PC-3 (cell line): ENCODE data around the gene NVL. TPM values are rescaled to one million over a fixed set of nuclear protein-coding genes. Genes with fewer than 3 reads are reported as not detected.

Source experiments
- ATAC-seq: fragments of 200-7000 bp; cut with Tn5 transposase; 2 replicates; pipeline ENCODE4 v1.9.1; 2020; ENCODE audit warnings: mild to moderate bottlenecking, moderate library complexity
- Bru-seq: library from RNA; stranded (reverse); fragments of 400-500 nt; gene quantifications from one replicate; lab custom pipeline; 2021; lab: Mats Ljungman, UMichigan
- BruChase-seq, 2 experiments: library from RNA; stranded (reverse); fragments of 400-500 nt; gene quantifications; one replicate each; lab custom pipeline; 2021; lab: Mats Ljungman, UMichigan
- BruUV-seq: library from RNA; stranded (reverse); fragments of 400-500 nt; replicated peaks from 2 replicates; lab custom pipeline; 2021; lab: Mats Ljungman, UMichigan
- CTCF ChIA-PET: fragments of 300-600 bp; sonication (Branson Sonifier 250); formaldehyde crosslinking; loops from one replicate; lab custom pipeline; 2022; ENCODE audit warnings: antibody characterized with exemption; lab: Charles Lee
- POLR2A ChIA-PET: fragments of 300-600 bp; sonication (Branson Sonifier 250); formaldehyde crosslinking; loops from one replicate; lab custom pipeline; 2022; ENCODE audit warnings: antibody characterized with exemption; ENCODE audit not compliant: unreplicated experiment; lab: Charles Lee
- DNase-seq: peaks from one replicate; pipeline ENCODE4 v3.0.0-alpha.2; 2015
- H2AFZ ChIP-seq: fragments of 300-600 bp; sonication (generic); 2 replicates; pipeline ENCODE4 v1.6.0; 2016; ENCODE audit warnings: antibody characterized with exemption, low read length
- H3F3A ChIP-seq: fragments of 300-600 bp; sonication (generic); one replicate; pipeline ENCODE4 v1.6.0; 2017; ENCODE audit warnings: antibody characterized with exemption, low read length, control low read depth, mild to moderate bottlenecking; ENCODE audit not compliant: unreplicated experiment
- H3K27ac ChIP-seq: fragments of 300-600 bp; sonication (generic); 2 replicates; pipeline ENCODE4 v1.5.1; 2016; ENCODE audit warnings: mild to moderate bottlenecking, low read length
- H3K27me3 ChIP-seq: fragments of 300-600 bp; sonication (generic); 2 replicates; pipeline ENCODE4 v1.6.1; 2016; ENCODE audit warnings: low read length, mixed read lengths
- H3K36me3 ChIP-seq: fragments of 300-600 bp; sonication (generic); 2 replicates; pipeline ENCODE4 v1.6.1; 2016; ENCODE audit warnings: low read depth, mixed run types, low read length, mixed read lengths
- H3K4me1 ChIP-seq: fragments of 300-600 bp; sonication (generic); 2 replicates; pipeline ENCODE4 v1.5.1; 2016; ENCODE audit warnings: low read length; ENCODE audit not compliant: insufficient read depth
- H3K4me2 ChIP-seq: fragments of 300-600 bp; sonication (generic); 2 replicates; pipeline ENCODE4 v1.6.0; 2016; ENCODE audit warnings: low read length
- H3K4me3 ChIP-seq: fragments of 300-600 bp; sonication (generic); 2 replicates; pipeline ENCODE4 v1.5.1; 2016; ENCODE audit warnings: mild to moderate bottlenecking, low read length, mixed read lengths
- H3K79me2 ChIP-seq: fragments of 300-600 bp; sonication (generic); 2 replicates; pipeline ENCODE4 v1.6.1; 2017; ENCODE audit warnings: low read length, mixed read lengths
- H3K9ac ChIP-seq: fragments of 300-600 bp; sonication (generic); 2 replicates; pipeline ENCODE4 v1.6.0; 2016; ENCODE audit warnings: mild to moderate bottlenecking, low read length
- H3K9me2 ChIP-seq: fragments of 300-600 bp; sonication (generic); replicated peaks from 2 replicates; pipeline ENCODE4 v1.6.1; 2016; ENCODE audit warnings: mixed run types, low read length, mixed read lengths
- H3K9me3 ChIP-seq: fragments of 300-600 bp; sonication (generic); 2 replicates; pipeline ENCODE4 v1.6.1; 2016; ENCODE audit warnings: low read length, mixed read lengths
- H4K20me1 ChIP-seq: fragments of 300-600 bp; sonication (generic); 2 replicates; pipeline ENCODE4 v1.6.1; 2016; ENCODE audit warnings: low read length, mixed read lengths
- EZH2 ChIP-seq: fragments of 300-600 bp; sonication (generic); IDR thresholded peaks from one replicate; pipeline ENCODE4 v1.6.1; 2017; ENCODE audit warnings: antibody characterized with exemption, mild to moderate bottlenecking, low read length; ENCODE audit not compliant: unreplicated experiment
- EZH2phosphoT487 ChIP-seq: fragments of 300-600 bp; sonication (generic); IDR thresholded peaks from 2 replicates; pipeline ENCODE4 v1.6.1; 2018; ENCODE audit warnings: mild to moderate bottlenecking, antibody characterized with exemption, low read length, borderline replicate concordance
- intact Hi-C: fragments of 100-400 bp; cut with micrococcal nuclease; formaldehyde crosslinking; loops from 2 replicates; pipeline ENCODE4 v1.9.0; 2023
- long read RNA-seq: library from polyadenylated mRNA; unstranded; transcript quantifications from one replicate; pipeline ENCODE4 v2.0.0, GENCODE V29; 2021; ENCODE audit not compliant: unreplicated experiment
- total RNA-seq: library from RNA; depleted of rRNA; stranded (reverse); fragments of >200 nt; gene quantifications from 2 replicates; pipeline ENCODE4 v1.2.3, GENCODE V29; 2014; rRNA removed
- TF ChIP-seq, protein P1 (sequence below): fragments of 300-600 bp; sonication (generic); conservative IDR thresholded peaks from 2 replicates; pipeline ENCODE4 v1.5.1; 2017; ENCODE audit warnings: antibody characterized with exemption, low read depth, mild to moderate bottlenecking, low read length

Gene NVL
- total RNA-seq = 26.6 and 37.1 TPM in 2 replicates
- percentile 79 among the genes with signal in this experiment for Bru-seq, nascent RNA
- BruChase-seq, experiment 1, labeled RNA remaining after a 6-hour chase = percentile 73 among the genes with signal in this experiment
- BruChase-seq, experiment 2, labeled RNA remaining after a 2-hour chase = percentile 73 among the genes with signal in this experiment
- long read RNA-seq, transcript NVL-201 (23 exons, 3,123 nt) = major isoform, 13 of 47 reads
- long read RNA-seq, transcript NVL-203 (22 exons, 2,832 nt) = minor isoform, 5 of 47 reads
- long read RNA-seq, partial matches to known transcripts = 8 of 47 reads
- long read RNA-seq, other reads (novel, unspliced or antisense) = 20 of 47 reads

DNA sequence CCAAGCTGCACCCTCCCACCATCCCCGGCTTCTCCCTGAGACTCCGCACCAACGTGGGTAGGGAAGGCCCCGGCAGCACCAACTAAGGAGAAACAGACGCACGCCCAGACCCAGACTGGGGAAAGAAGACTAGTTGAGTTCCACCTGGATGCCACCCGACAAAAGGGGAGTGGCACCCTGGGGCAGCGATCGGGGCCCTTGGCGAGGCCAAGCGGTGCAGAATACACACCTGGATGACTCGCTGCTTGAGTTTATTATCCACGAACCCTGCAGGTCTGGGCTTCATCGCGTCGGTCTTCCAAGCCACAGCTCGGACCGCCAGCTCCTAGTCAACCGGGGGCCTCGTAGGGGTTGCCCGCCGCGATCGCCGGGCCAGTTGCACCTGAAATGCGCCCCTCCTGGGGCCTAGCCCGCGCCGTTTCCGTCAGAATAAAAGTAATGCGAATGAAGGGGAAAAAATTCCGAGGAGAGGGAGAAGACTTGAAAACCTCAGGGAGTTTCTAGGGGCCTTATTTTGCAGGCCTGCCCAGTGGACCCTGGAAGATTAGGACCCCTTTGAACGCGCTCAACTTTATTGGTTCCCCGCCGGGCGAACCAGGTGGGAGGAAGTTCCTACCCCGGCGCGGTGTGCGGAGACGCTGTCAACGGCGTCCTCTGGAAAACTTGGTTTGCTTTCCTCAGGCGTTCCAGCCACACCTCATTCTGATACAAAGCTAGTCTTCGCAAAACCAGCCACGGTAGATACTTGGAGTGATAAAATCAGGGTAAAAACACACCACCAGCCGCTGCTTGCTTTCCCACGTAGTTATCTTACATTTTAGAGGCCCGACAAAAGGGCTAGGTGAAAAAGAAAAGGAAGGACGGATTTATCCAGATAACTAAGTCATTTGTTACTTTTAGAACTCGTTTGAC is at the start of gene NVL:
NVL (minus strand) TSS at position 331 of the 912 bp plus-strand sequence; CDS start at position 286, 45 bp downstream.
- H3F3A ChIP-seq = no peaks in the 10 kb centered on the region
- BruUV-seq = no TSS peak
- H2AFZ ChIP-seq = peak within 1 kb of the TSS; percentile 87
- ChIA-PET CTCF (interaction anchor here (0.6 to 0.7 kb wide), 3 partner anchors 11 to 214 kb away, joined by 3 read pairs; no protein-coding TSS in a partner anchor), POLR2A (interaction anchor here (0.5 to 1.2 kb wide), 6 partner anchors 13 to 491 kb away, joined by 3 to 10 read pairs (median 4); no protein-coding TSS in a partner anchor)
- H4K20me1 ChIP-seq = 0 out of 2 replicates have a peak, but pooled peaks cover 3% of the 10 kb centered on the region
- H3K79me2 ChIP-seq = peaks cover 47% of the 10 kb centered on the region
- DNase-seq (peak; percentile 96), ATAC-seq (peak; percentile 88)
- no peaks in the 10 kb centered on the region for H3K27me3 ChIP-seq
- H3K9me2 ChIP-seq = no peaks in the 10 kb centered on the region
- H3K36me3 ChIP-seq = peaks cover 3% of the 10 kb centered on the region; the same call in 1 of the 2 replicates
- H3K9ac ChIP-seq = peak within 1 kb of the TSS; percentile 97
- TF ChIP-seq EZH2phosphoT487 (no peak), EZH2 (no peak)
- TF ChIP-seq, protein P1, sequence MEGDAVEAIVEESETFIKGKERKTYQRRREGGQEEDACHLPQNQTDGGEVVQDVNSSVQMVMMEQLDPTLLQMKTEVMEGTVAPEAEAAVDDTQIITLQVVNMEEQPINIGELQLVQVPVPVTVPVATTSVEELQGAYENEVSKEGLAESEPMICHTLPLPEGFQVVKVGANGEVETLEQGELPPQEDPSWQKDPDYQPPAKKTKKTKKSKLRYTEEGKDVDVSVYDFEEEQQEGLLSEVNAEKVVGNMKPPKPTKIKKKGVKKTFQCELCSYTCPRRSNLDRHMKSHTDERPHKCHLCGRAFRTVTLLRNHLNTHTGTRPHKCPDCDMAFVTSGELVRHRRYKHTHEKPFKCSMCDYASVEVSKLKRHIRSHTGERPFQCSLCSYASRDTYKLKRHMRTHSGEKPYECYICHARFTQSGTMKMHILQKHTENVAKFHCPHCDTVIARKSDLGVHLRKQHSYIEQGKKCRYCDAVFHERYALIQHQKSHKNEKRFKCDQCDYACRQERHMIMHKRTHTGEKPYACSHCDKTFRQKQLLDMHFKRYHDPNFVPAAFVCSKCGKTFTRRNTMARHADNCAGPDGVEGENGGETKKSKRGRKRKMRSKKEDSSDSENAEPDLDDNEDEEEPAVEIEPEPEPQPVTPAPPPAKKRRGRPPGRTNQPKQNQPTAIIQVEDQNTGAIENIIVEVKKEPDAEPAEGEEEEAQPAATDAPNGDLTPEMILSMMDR = no peak
- intact Hi-C loops = loop anchor here (1.0 to 5.0 kb wide), 3 partner anchors 25 to 127 kb away; no protein-coding TSS in a partner anchor
- peak within 1 kb of the TSS; percentile 94 for H3K4me3 ChIP-seq
- peak within 1 kb of the TSS; percentile 82 for H3K4me2 ChIP-seq
- H3K4me1 ChIP-seq = peaks cover 31% of the 10 kb centered on the region
- H3K27ac ChIP-seq = peak within 1 kb of the TSS; percentile 90
- H3K9me3 ChIP-seq = no peaks in the 10 kb centered on the region

DNA sequence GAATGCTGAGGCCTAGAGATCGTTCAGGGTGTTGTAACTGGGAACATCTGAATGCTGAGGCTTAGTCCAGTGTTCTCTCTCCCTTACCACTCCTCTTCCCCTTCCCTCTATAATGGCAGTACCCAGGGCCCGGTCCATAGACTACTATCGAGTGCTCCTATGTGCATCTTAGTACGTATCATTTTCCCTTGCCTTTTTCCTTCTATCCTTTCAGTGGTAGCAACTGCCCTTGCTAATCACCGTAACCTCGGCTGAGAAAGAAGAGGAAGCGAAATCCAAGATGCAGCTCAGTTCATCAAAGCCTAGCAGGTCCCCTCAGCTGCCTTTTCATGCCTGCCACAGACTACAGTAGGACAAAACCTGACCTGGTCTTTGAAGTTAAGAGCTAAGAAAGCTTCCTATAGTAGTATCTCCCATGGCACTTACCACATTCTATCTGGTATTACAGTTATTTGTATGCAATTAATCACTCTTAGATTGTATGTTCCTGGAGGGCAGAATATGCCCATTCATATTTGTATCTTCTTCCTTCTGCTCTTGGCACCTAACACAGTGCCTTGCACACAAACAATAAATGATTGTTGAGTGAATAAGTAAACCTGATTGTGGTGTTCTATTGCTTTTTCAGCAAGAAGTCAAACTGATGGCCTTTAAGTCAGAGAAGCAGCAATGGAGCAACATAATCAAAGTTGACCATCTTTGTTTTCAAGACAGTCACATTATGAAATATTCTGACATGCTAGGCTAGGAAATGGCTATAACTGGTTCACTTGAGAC is 49.1 kb upstream of the NVL start:
- H3F3A ChIP-seq = no peaks in the 10 kb centered on the region
- no peaks in the 10 kb centered on the region for H4K20me1 ChIP-seq
- H3K4me3 ChIP-seq = no peak overlapping the region
- ATAC-seq (no peak), DNase-seq (no peak)
- no TSS peak for BruUV-seq
- H3K4me1 ChIP-seq = peaks cover 18% of the 10 kb centered on the region
- POLR2A ChIA-PET = no interaction called here
- CTCF ChIA-PET = no interaction called here
- no peak overlapping the region for H3K4me2 ChIP-seq
- no peak overlapping the region for H2AFZ ChIP-seq
- H3K36me3 ChIP-seq = peaks cover 35% of the 10 kb centered on the region; the same call in 1 of the 2 replicates
- H3K9ac ChIP-seq = no peak overlapping the region
- H3K9me2 ChIP-seq = no peaks in the 10 kb centered on the region
- no peak for TF ChIP-seq EZH2phosphoT487
- TF ChIP-seq, protein P1 = no peak
- no peak for TF ChIP-seq EZH2
- no peaks in the 10 kb centered on the region for H3K79me2 ChIP-seq
- no peaks in the 10 kb centered on the region for H3K27me3 ChIP-seq
- no peaks in the 10 kb centered on the region for H3K9me3 ChIP-seq
- H3K27ac ChIP-seq = no peak overlapping the region
- intact Hi-C loops = no loop called here
